LNCAP (cell line): ENCODE measurements around the gene SENP2.

Experiments
- TF ChIP-seq, protein P1 (sequence below): fragments of 450-650 bp; IDR thresholded peaks from 2 replicates; pipeline ENCODE4 v1.5.1; 2017; ENCODE audit warnings: mild to moderate bottlenecking

SENP2 gene

DNA sequence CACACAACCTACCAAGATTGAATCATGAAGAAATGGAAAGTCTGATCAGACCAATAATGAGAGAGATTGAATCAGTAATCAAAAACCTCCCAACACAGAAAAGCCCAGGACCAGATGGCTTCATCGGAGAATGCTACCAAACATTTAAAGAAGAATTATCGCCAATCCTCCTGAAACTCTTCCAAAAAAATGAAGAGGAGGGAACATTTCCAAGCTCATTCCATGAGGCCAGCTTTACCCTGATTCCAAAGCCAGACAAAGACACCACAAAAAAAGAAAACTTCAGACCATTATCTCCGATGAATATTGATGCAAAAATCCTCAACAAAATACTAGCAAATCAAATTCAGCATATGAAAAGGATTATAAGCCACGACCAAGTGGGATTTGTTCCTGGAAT, 94.1 kb downstream of the SENP2 start:
- TF ChIP-seq, protein P1, sequence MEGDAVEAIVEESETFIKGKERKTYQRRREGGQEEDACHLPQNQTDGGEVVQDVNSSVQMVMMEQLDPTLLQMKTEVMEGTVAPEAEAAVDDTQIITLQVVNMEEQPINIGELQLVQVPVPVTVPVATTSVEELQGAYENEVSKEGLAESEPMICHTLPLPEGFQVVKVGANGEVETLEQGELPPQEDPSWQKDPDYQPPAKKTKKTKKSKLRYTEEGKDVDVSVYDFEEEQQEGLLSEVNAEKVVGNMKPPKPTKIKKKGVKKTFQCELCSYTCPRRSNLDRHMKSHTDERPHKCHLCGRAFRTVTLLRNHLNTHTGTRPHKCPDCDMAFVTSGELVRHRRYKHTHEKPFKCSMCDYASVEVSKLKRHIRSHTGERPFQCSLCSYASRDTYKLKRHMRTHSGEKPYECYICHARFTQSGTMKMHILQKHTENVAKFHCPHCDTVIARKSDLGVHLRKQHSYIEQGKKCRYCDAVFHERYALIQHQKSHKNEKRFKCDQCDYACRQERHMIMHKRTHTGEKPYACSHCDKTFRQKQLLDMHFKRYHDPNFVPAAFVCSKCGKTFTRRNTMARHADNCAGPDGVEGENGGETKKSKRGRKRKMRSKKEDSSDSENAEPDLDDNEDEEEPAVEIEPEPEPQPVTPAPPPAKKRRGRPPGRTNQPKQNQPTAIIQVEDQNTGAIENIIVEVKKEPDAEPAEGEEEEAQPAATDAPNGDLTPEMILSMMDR = no peak
